Measurements from ENCODE around the gene MED20. TPM values are rescaled to one million over a fixed set of nuclear protein-coding genes. Genes with fewer than 3 reads are reported as not detected.

Gene MED20
- total RNA-seq, 1 experiment from 2014 or later = 26.4 TPM

DNA sequence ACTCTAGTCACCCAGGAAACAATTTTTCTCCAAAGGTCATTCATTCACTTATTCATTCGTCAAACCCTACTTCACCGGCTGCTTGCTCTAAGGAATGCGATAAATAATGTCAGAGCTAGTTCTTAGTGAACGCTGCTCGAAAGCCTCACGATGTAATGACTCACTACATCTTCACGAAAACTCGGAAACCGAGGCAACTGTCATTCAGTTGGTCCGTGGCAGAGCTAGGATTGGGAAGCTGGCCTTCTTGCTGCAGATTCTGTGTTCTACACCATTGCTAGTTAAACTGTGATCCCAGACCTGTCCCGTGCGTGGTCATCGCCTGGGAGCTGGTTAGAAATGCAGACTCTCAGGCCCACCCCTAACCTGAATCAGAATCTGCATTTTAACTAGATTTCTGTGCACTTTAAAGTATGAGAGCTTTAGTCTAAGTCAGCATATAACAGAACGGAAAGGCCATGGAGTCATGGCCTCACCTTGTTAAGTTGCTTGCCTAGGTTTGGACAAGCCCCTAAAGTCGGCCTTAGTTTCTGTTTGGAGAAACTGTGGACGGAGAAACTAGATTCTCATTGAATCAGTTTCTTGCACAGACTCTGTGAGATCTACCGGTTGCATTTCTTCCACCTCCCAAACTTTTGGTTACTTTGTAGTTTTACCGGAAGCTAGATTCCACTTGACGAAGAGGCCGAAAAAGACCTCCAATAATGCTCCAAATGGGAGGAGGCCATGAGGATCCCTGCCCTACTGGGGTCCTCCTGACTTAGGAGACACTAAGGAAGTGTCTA, 21.3 kb upstream of the MED20 start:
- intact Hi-C loops (cut with micrococcal nuclease) = loop anchor here (5.0 kb wide), 1 partner anchor 100 kb away; no protein-coding TSS in a partner anchor
- Histone ChIP-seq H3K9ac (ENCODE audit: low read length) (peak overlapping the region; percentile 48), H3K27me3 (ENCODE audit: insufficient read depth, low read length) (no peaks in the 10 kb centered on the region), H3K4me3 (replicated peaks in 1 of 2; ENCODE audit: low read depth in 1 of 2, low read length in 2 of 2) (peak overlapping the region; percentile 81 to 88), H3K9me3 (ENCODE audit: control insufficient read depth in 1 of 2, insufficient read depth in 1 of 2, low read depth in 1 of 2, low read length in 2 of 2) (no peaks in the 10 kb centered on the region), H3K79me2 (ENCODE audit: insufficient read depth, low read length) (no peaks in the 10 kb centered on the region; the same call in 1 of the 2 replicates), H3K9me2 (ENCODE audit: insufficient read depth) (no peaks in the 10 kb centered on the region), H4K20me1 (ENCODE audit: insufficient read depth) (no peaks in the 10 kb centered on the region), H3K4me1 (ENCODE audit: control insufficient read depth in 1 of 2, insufficient read depth in 2 of 2, low read length in 2 of 2) (peaks cover 12 to 31% of the 10 kb centered on the region in 2 experiments; a peak in 3 of 4 replicates), H3K27ac (ENCODE audit: low read depth, low read length) (peak overlapping the region; percentile 43; the same call in 1 of the 2 replicates), H2AFZ (ENCODE audit: low read depth, low read length, poor library complexity, severe bottlenecking) (peak overlapping the region; percentile 78), H3K4me2 (ENCODE audit: low read length) (peak overlapping the region; percentile 84), H3K36me3 (ENCODE audit: control insufficient read depth in 1 of 2, insufficient read depth in 2 of 2, low read length in 2 of 2) (no peaks in the 10 kb centered on the region; a peak in 1 of 4 replicates)
- TF ChIP-seq SP1 (IDR thresholded peaks at IDR 0.05; ENCODE audit: low read depth) (no peak), TCF7L2 (IDR thresholded peaks at IDR 0.05; ENCODE audit: borderline replicate concordance, extremely low read depth, insufficient read depth, insufficient read length) (no peak), SIN3A (IDR thresholded peaks at IDR 0.05; ENCODE audit: low read depth) (no peak), EGR1 (IDR thresholded peaks at IDR 0.05; ENCODE audit: low read depth) (0 out of 2 replicates have a peak, but pooled peaks have one; percentile 21)
- TF ChIP-seq, protein P1, sequence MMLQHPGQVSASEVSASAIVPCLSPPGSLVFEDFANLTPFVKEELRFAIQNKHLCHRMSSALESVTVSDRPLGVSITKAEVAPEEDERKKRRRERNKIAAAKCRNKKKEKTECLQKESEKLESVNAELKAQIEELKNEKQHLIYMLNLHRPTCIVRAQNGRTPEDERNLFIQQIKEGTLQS (IDR thresholded peaks at IDR 0.05) = no peak
- POLR2A ChIA-PET = interaction anchor here (0.9 kb wide), 1 partner anchor 108 kb away, joined by 3 read pairs; no protein-coding TSS in a partner anchor
- ATAC-seq = peak; percentile 11
- RAD21 ChIA-PET (ENCODE audit: low non-redundant PET in 1 of 2, low total read pairs in 2 of 2, uncharacterized antibody in 2 of 2, unreplicated experiment in 2 of 2) = no interaction called here
- TSS peak; percentile 80 for BruUV-seq (replicated peaks)
- CTCF ChIA-PET = interaction anchor here (1.5 to 4.8 kb wide), 3 partner anchors 20 to 156 kb away, joined by 3 to 23 read pairs (median 4); partner anchors contain the start of genes BYSL, MED20 and TOMM6
- no peak for DNase-seq (ENCODE audit: low read depth, low spot score)
